Measurements from ENCODE around the gene CRYBA2. TPM values are rescaled to one million over a fixed set of nuclear protein-coding genes. Genes with fewer than 3 reads are reported as not detected.
A peak's percentile ranks its signal among the peaks of the same experiment; 100 is the strongest.

The CRYBA2 gene
- total RNA-seq, 1 donor from 2014 or later: not detected

- no peak for DNase-seq
- TF ChIP-seq CTCF (IDR thresholded peaks at IDR 0.05; ENCODE audit: borderline replicate concordance): no peak
- Histone ChIP-seq H3K4me1 (peaks cover 24% of the 10 kb centered on the region), H3K27me3 (ENCODE audit: low read depth) (peaks cover 100% of the 10 kb centered on the region), H3K27ac (replicated peaks) (no peak overlapping the region), H3K9me3 (replicated peaks) (no peaks in the 10 kb centered on the region), H3K36me3 (no peaks in the 10 kb centered on the region), H3K4me3 (peak overlapping the region; percentile 61)
- intact Hi-C loops (cut with micrococcal nuclease): no loop called here
Measured at GRCh38 chr2:218959761-218960308, 33.4 kb downstream of the CRYBA2 start.

- peak; percentile 62 for DNase-seq
- H3K4me1 ChIP-seq: peaks cover 24% of the 10 kb centered on the region
- H3K27ac ChIP-seq (replicated peaks): no peak within 1 kb of the TSS
- H3K27me3 ChIP-seq (ENCODE audit: low read depth): peaks cover 100% of the 10 kb centered on the region
- H3K36me3 ChIP-seq: no peaks in the 10 kb centered on the region
- no peak for TF ChIP-seq CTCF (IDR thresholded peaks at IDR 0.05; ENCODE audit: borderline replicate concordance)
- intact Hi-C loops (cut with micrococcal nuclease): no loop called here
- H3K9me3 ChIP-seq (replicated peaks): no peaks in the 10 kb centered on the region
- peak within 1 kb of the TSS; percentile 61 for H3K4me3 ChIP-seq
Measured at GRCh38 chr2:218959141-218959731, 34.0 kb downstream of the CRYBA2 start, which contains the start of gene CDK5R2. Gene CDK5R2, plus strand, starts transcription at chr2:218959666. Its CDS starts 155 bp downstream, at chr2:218959821.

- Histone ChIP-seq H3K27me3 (ENCODE audit: low read depth) (peaks cover 100% of the 10 kb centered on the region), H3K4me3 (no peak overlapping the region), H3K27ac (replicated peaks) (no peak overlapping the region), H3K9me3 (replicated peaks) (no peaks in the 10 kb centered on the region), H3K4me1 (peaks cover 24% of the 10 kb centered on the region), H3K36me3 (no peaks in the 10 kb centered on the region)
- no peak for TF ChIP-seq CTCF (IDR thresholded peaks at IDR 0.05; ENCODE audit: borderline replicate concordance)
- intact Hi-C loops (cut with micrococcal nuclease): no loop called here
- DNase-seq: no peak
Measured at GRCh38 chr2:218958276-218958675, 34.9 kb downstream of the CRYBA2 start.

- intact Hi-C loops (cut with micrococcal nuclease): no loop called here
- H3K36me3 ChIP-seq: no peaks in the 10 kb centered on the region
- no peaks in the 10 kb centered on the region for H3K9me3 ChIP-seq (replicated peaks)
- TF ChIP-seq CTCF (IDR thresholded peaks at IDR 0.05; ENCODE audit: borderline replicate concordance): no peak
- peaks cover 18% of the 10 kb centered on the region for H3K4me1 ChIP-seq
- H3K27ac ChIP-seq (replicated peaks): no peak overlapping the region
- DNase-seq: no peak
- no peak overlapping the region for H3K4me3 ChIP-seq
- H3K27me3 ChIP-seq (ENCODE audit: low read depth): peaks cover 100% of the 10 kb centered on the region
Measured at GRCh38 chr2:218957671-218958070, 35.6 kb downstream of the CRYBA2 start.

GRCh38 chr2:218956039-218956438 lies 37.2 kb downstream of the CRYBA2 start:
- peaks cover 17% of the 10 kb centered on the region for H3K4me1 ChIP-seq
- no peak for TF ChIP-seq CTCF (IDR thresholded peaks at IDR 0.05; ENCODE audit: borderline replicate concordance)
- no peaks in the 10 kb centered on the region for H3K9me3 ChIP-seq (replicated peaks)
- DNase-seq: no peak
- intact Hi-C loops (cut with micrococcal nuclease): no loop called here
- peaks cover 100% of the 10 kb centered on the region for H3K27me3 ChIP-seq (ENCODE audit: low read depth)
- no peak overlapping the region for H3K27ac ChIP-seq (replicated peaks)
- no peaks in the 10 kb centered on the region for H3K36me3 ChIP-seq
- no peak overlapping the region for H3K4me3 ChIP-seq

Measured in left ventricle myocardium inferior (tissue), 1 donor.